AG09309 (cell line): Measurements from ENCODE around the gene MAGEH1.
A peak's percentile ranks its signal among the peaks of the same experiment; 100 is the strongest.
"Not testable (repeated sequence)": the region's sequence is repeated elsewhere in the genome, so short reads cannot be mapped to it uniquely, and the experiment has no call there.

Experiments
- DNase-seq: peaks from one replicate; pipeline ENCODE4 v3.0.0-alpha.2; 2010; ENCODE audit warnings: low read depth
- H3K4me3 ChIP-seq: 2 replicates; pipeline ENCODE4 v1.5.1; 2011; ENCODE audit warnings: mild to moderate bottlenecking, low read depth, low read length, moderate library complexity; ENCODE audit not compliant: control insufficient read depth
- TF ChIP-seq, protein P1 (sequence below): IDR thresholded peaks from 2 replicates; pipeline ENCODE4 v1.5.1; 2011; ENCODE audit warnings: mild to moderate bottlenecking, low read depth, low read length, inconsistent platforms; ENCODE audit not compliant: insufficient read depth, control insufficient read depth; ENCODE audit errors: missing control alignments

The MAGEH1 gene, protein sequence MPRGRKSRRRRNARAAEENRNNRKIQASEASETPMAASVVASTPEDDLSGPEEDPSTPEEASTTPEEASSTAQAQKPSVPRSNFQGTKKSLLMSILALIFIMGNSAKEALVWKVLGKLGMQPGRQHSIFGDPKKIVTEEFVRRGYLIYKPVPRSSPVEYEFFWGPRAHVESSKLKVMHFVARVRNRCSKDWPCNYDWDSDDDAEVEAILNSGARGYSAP

DNA sequence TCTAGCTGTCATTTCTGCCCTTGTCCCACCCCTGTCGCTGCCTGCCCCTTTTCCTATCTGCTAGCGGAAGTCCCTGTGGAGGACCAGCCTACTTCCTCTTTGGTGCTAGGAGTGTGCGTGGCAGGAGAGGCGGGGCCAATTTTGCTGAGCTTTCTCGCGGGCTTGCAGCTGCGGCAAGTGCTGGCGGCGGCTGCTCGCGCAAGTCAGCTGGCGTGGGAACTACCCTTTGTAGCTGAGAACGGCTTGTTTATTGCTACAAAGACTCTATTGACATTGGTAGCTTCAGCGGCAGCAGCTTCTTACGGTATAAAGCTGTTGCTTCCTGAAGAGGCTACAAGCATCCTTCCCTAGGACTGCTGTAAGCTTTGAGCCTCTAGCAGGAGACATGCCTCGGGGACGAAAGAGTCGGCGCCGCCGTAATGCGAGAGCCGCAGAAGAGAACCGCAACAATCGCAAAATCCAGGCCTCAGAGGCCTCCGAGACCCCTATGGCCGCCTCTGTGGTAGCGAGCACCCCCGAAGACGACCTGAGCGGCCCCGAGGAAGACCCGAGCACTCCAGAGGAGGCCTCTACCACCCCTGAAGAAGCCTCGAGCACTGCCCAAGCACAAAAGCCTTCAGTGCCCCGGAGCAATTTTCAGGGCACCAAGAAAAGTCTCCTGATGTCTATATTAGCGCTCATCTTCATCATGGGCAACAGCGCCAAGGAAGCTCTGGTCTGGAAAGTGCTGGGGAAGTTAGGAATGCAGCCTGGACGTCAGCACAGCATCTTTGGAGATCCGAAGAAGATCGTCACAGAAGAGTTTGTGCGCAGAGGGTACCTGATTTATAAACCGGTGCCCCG, at the start of gene MAGEH1:
Gene MAGEH1 (plus strand): TSS at position 138 of the 843 bp plus-strand sequence. CDS start 248 bp downstream, at position 386.
- TF ChIP-seq, protein P1, sequence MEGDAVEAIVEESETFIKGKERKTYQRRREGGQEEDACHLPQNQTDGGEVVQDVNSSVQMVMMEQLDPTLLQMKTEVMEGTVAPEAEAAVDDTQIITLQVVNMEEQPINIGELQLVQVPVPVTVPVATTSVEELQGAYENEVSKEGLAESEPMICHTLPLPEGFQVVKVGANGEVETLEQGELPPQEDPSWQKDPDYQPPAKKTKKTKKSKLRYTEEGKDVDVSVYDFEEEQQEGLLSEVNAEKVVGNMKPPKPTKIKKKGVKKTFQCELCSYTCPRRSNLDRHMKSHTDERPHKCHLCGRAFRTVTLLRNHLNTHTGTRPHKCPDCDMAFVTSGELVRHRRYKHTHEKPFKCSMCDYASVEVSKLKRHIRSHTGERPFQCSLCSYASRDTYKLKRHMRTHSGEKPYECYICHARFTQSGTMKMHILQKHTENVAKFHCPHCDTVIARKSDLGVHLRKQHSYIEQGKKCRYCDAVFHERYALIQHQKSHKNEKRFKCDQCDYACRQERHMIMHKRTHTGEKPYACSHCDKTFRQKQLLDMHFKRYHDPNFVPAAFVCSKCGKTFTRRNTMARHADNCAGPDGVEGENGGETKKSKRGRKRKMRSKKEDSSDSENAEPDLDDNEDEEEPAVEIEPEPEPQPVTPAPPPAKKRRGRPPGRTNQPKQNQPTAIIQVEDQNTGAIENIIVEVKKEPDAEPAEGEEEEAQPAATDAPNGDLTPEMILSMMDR = no peak
- peak; percentile 23 for DNase-seq
- peak within 1 kb of the TSS; percentile 54 for H3K4me3 ChIP-seq

DNA sequence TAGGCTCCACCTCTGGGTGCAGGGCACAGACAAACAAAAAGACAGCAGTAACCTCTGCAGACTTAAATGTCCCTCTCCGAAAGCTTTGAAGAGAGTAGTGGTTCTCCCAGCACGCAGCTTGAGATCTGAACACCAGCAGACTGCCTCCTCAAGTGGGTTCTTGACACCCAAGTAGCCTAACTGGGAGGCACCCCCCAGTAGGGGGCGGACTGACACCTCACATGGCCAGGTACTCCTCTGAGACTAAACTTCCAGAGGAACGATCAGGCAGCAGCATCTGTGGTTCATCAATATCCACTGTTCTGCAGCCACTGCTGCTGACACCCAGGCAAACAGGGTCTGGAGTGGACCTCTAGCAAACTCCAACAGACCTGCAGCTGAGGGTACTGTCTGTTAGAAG, 24.8 kb upstream of the MAGEH1 start:
- not testable (repeated sequence) for DNase-seq, H3K4me3 ChIP-seq

DNA sequence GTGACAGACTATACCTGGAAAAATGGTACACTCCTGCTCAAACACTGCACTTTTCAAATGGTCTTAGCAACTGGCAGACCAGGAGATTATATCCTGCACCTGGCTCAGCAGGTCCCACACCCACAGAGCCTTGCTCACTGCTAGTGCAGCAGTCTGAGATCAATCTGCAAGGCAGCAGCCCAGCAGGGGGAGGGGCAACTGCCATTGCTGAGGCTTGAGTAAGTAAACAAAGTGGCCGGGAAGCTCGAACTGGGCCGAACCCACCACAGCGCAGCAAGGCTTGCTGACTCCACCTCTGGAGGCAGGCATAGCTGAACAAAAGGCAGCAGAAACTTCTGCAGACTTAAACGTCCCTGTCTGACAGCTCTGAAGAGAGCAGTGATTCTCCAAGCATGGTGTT, 8.5 kb upstream of the MAGEH1 start:
- H3K4me3 ChIP-seq, DNase-seq: not testable (repeated sequence)

DNA sequence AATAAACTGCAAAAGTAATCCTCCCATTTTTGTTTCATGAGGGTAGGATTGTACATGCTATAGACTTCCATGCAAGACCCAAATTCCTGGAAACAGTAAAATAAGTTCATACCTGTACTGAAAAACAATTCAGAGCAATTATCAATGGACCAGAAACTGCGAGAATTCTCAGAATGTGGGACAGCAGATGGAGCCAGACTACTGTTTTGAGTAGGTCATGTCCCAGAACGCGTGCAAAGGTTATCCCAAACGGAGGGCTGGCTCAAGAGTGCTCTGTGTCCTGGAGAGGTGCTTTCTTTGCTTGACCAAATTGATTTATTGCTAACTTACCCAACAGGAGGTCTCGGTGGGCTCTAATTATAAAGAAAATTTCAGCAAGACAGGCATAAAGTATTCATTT, 1.7 kb upstream of the MAGEH1 start:
- TF ChIP-seq, protein P1 = peak; percentile 32
- no peak for DNase-seq
- no peak overlapping the region for H3K4me3 ChIP-seq

- DNase-seq = no peak
- no peak overlapping the region for H3K4me3 ChIP-seq
- TF ChIP-seq, protein P1 = no peak
These were observed 786 bp upstream of the MAGEH1 start for GRCh38 chrX:55451141-55451540.

- DNase-seq = no peak
- H3K4me3 ChIP-seq = peak overlapping the region; percentile 54
These were observed 319 bp upstream of the MAGEH1 start for GRCh38 chrX:55451626-55451989.

DNA sequence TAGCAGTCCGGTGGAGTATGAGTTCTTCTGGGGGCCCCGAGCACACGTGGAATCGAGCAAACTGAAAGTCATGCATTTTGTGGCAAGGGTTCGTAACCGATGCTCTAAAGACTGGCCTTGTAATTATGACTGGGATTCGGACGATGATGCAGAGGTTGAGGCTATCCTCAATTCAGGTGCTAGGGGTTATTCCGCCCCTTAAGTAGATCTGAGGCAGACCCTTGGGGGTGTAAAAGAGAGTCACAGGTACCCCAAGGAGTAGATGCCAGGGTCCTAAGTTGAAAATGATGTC, 852 bp downstream of the MAGEH1 start:
- TF ChIP-seq, protein P1 = no peak
- H3K4me3 ChIP-seq = peak overlapping the region; percentile 54
- no peak for DNase-seq

More at GRCh38 chrX:55451626-55451989, 319 bp upstream of the MAGEH1 start:
- TF ChIP-seq, protein P1 = no peak

DNA sequence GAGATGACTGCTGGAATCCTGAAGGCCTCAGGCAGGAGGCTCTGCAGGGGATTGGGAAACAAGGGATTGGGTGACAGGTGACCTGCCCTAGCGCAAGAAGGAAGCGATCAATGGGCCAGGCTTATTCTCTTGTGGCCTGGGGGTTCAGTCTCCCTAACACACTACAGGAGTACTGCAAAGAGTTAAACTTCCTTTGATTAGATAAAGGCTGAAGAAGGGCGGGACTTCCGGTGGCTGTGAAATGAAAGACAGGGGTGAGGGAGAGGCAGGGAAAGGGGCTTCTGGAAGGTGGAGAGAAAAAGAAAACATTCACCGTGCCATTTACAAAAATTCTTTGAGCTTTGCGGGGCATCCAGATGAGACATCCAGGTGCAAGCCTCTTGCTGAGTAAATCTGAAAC, 3.8 kb downstream of the MAGEH1 start:
- H3K4me3 ChIP-seq, DNase-seq: not testable (repeated sequence)

- not testable (repeated sequence) for H3K4me3 ChIP-seq
These were observed 7.5 kb downstream of the MAGEH1 start for GRCh38 chrX:55459426-55459825.

GRCh38 chrX:55459926-55460325, 8.0 kb downstream of the MAGEH1 start:
- DNase-seq = not testable (repeated sequence)

More at GRCh38 chrX:55459426-55459825, 7.5 kb downstream of the MAGEH1 start:
- DNase-seq = not testable (repeated sequence)

GRCh38 chrX:55464050-55464449, 12.1 kb downstream of the MAGEH1 start:
- not testable (repeated sequence) for H3K4me3 ChIP-seq

More at GRCh38 chrX:55459926-55460325, 8.0 kb downstream of the MAGEH1 start:
- not testable (repeated sequence) for H3K4me3 ChIP-seq

DNA sequence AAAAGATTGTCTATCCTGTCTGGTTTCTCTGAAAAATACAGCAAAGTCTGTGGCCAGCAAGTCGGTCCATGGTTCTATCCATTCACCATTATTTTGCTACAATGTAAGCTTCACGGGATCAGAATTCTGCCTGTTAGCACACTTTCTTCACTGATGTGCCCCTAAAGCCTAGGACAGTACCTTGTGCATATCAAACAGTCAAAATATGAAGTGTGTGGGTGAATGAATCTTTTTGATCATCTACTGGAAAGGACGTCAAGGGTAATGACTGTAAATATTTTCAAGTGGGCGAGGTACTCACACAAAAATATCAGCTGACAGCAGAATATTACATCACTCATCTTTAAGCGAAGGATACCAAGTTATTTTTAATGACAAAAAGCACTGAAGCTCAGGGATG, 13.2 kb downstream of the MAGEH1 start:
- DNase-seq, H3K4me3 ChIP-seq: not testable (repeated sequence)

More at GRCh38 chrX:55464050-55464449, 12.1 kb downstream of the MAGEH1 start:
- not testable (repeated sequence) for DNase-seq
